Activated naive CD4-positive, alpha-beta T cell treated with anti-CD3 and anti-CD28 coated beads, Interleukin-2, amount 50 U/mL, for 24 hours (primary cell): ENCODE measurements around the gene DOK5.

Source experiments
- H3K27ac Mint-ChIP-seq: one replicate; pipeline ENCODE4 v1.8.0; 2021; ENCODE audit warnings: mild to moderate bottlenecking, mixed read lengths
- H3K27me3 Mint-ChIP-seq: one replicate; pipeline ENCODE4 v1.8.0; 2021; ENCODE audit warnings: mixed read lengths
- H3K36me3 Mint-ChIP-seq: one replicate; pipeline ENCODE4 v1.8.0; 2021; ENCODE audit warnings: mixed read lengths
- H3K4me1 Mint-ChIP-seq: one replicate; pipeline ENCODE4 v1.8.0; 2021; ENCODE audit warnings: mixed read lengths
- H3K4me3 Mint-ChIP-seq: one replicate; pipeline ENCODE4 v1.8.0; 2021; ENCODE audit warnings: mild to moderate bottlenecking, mixed read lengths
- H3K9me3 Mint-ChIP-seq: one replicate; pipeline ENCODE4 v1.8.0; 2021; ENCODE audit warnings: mixed read lengths

Gene DOK5

DNA sequence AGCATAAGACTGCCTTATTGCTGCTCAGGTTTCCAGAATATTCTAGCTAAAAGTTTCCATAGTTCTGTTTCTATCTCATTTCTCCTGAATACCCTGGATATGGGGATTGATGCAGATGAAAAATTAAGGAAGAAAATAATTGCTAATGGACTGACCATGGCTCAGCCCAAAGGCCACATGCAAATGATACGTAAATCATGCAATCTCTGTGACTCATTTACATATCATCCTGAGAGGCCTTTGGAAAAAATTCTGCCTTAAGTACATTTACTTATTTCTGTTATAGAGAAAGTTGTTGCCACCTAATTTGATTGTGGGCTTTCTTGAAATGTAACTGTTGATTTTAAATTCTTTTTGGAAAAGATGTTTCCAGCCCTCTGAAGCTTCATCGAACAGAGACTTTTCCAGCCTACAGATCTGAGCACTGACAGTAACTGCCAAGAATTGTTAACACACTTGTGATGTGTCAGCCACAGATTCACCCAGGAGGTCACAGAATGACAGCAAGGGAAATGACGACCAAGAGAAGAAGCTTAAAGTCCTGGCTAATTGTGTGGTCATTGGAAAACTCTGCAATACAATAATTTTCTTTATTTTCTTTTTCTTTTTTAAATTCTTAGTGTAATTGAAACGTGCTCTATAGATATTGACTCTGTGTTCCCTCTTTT is 174.8 kb downstream of the DOK5 start:
- Mint-ChIP-seq H3K4me3 (no peak overlapping the region), H3K27ac (no peak overlapping the region), H3K36me3 (no peaks in the 10 kb centered on the region), H3K9me3 (peaks cover 3% of the 10 kb centered on the region), H3K27me3 (peaks cover 2% of the 10 kb centered on the region), H3K4me1 (no peaks in the 10 kb centered on the region)

DNA sequence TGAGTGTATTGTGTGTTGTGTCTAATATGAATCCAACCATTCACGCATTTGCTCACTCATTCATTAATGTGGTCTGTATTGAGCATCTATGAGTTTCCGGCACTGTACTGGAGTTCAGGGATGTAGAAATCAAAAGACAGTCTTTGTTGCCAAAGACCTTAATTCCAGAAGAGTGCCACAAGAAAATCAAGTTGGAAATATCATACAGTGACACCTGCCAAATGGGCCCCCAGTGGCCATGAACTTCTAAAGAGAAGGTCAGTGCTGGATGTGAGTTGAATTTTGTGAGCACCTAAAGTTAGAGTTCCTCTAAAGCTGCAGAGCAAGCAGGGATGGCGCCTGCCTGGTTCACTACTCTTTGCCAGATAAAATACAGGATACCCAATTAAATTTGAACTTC is 175.9 kb downstream of the DOK5 start:
- H3K9me3 Mint-ChIP-seq: peaks cover 3% of the 10 kb centered on the region
- H3K27me3 Mint-ChIP-seq: peaks cover 4% of the 10 kb centered on the region
- no peak overlapping the region for H3K4me3 Mint-ChIP-seq
- no peaks in the 10 kb centered on the region for H3K4me1 Mint-ChIP-seq
- no peak overlapping the region for H3K27ac Mint-ChIP-seq
- H3K36me3 Mint-ChIP-seq: no peaks in the 10 kb centered on the region

DNA sequence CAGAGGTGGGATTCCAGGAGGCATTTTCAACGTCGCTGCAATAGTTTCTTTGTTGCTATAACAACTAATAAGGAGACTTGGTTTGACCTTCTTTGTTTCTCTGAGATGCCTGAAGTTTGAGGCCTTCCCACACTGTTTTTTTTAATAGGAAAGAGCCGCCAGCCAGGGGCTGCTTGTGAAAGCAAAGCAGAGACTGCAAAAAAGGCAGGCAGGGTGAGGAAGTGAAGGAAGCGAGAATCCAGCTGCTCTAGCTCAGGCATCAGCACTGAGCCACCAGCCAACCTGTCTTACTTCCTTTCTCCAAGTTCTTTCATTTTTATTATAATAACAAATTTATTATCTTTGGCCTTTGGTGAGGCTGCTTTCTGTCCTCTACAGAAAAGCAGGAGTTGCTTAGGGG is 179.1 kb downstream of the DOK5 start:
- no peaks in the 10 kb centered on the region for H3K4me1 Mint-ChIP-seq
- H3K9me3 Mint-ChIP-seq: peaks cover 3% of the 10 kb centered on the region
- H3K36me3 Mint-ChIP-seq: no peaks in the 10 kb centered on the region

DNA sequence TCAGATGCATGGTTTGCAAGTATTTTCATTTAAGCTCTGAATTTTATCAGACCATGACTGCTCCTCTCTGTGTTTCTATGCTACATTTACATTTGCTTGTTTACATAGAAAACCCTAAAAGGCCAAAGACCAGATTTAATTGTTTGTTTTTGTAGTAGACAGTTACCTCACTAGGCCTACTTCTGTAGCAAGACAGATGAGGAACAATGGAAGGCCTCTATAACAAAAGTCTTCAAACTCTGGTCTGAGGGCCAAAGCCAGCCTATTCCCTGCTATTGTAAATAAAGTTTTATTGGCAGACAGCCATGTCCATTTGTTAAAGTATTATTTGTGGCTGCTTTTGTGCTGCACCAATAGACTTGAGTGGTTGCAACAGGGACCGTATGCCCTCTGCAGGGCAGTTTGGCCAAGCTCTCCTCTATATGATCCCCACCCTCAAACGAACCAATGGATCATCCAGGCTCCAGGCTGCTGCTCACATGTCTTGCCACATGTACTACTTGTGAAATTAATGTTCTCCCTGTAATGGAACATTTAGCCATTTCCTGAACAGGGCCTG is 182.0 kb downstream of the DOK5 start:
- H3K9me3 Mint-ChIP-seq: peaks cover 3% of the 10 kb centered on the region
- peaks cover 9% of the 10 kb centered on the region for H3K27me3 Mint-ChIP-seq
- no peak overlapping the region for H3K4me3 Mint-ChIP-seq
- no peaks in the 10 kb centered on the region for H3K4me1 Mint-ChIP-seq
- H3K36me3 Mint-ChIP-seq: no peaks in the 10 kb centered on the region
- H3K27ac Mint-ChIP-seq: no peak overlapping the region

More for the DNA sequence above, 179.1 kb downstream of the DOK5 start:
- Mint-ChIP-seq H3K27me3 (peaks cover 7% of the 10 kb centered on the region), H3K27ac (no peak overlapping the region), H3K4me3 (no peak overlapping the region)

DNA sequence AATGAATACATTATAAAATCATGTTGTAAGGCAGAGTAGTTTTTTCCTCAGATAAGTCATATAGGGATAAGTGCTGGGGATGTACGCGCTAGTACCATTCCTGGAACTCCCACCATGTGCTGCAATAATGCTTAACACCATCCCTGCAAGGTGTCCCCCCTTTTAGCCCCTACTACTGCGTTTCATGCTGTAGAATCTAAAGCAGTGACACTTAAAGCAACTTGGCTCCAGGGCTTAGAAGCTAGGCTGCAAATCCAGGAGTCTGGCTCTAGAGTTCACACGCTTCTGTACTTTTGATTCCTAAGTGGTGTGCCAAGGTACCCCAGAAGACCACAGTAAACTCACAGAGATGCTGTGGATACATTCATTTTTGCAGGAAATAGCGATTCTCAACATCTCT is 183.1 kb downstream of the DOK5 start:
- H3K9me3 Mint-ChIP-seq: peaks cover 3% of the 10 kb centered on the region
- H3K27ac Mint-ChIP-seq: no peak overlapping the region
- H3K27me3 Mint-ChIP-seq: peaks cover 10% of the 10 kb centered on the region
- no peak overlapping the region for H3K4me3 Mint-ChIP-seq
- no peaks in the 10 kb centered on the region for H3K4me1 Mint-ChIP-seq
- no peaks in the 10 kb centered on the region for H3K36me3 Mint-ChIP-seq

DNA sequence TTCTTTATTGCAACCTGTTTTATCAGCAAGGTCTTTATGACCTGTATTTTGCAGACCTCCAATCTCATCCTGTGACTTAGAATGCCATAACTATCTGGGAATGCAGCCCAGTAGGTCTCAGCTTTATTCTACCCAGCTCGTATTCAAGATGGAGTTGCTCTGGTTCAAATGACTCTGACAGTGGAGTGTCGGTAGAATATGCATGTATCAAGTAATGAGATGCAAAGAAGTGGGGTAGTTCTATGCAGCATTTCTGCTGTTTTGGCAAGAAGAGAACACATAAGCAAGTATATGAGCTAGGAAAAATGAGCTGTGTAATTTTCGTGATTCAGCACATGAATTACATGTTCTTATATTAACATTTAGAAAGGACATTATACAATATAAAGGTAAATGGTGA is 185.9 kb downstream of the DOK5 start:
- H3K36me3 Mint-ChIP-seq: no peaks in the 10 kb centered on the region
- H3K4me3 Mint-ChIP-seq: no peak overlapping the region
- no peaks in the 10 kb centered on the region for H3K9me3 Mint-ChIP-seq
- peaks cover 15% of the 10 kb centered on the region for H3K27me3 Mint-ChIP-seq
- H3K27ac Mint-ChIP-seq: no peak overlapping the region
- no peaks in the 10 kb centered on the region for H3K4me1 Mint-ChIP-seq

DNA sequence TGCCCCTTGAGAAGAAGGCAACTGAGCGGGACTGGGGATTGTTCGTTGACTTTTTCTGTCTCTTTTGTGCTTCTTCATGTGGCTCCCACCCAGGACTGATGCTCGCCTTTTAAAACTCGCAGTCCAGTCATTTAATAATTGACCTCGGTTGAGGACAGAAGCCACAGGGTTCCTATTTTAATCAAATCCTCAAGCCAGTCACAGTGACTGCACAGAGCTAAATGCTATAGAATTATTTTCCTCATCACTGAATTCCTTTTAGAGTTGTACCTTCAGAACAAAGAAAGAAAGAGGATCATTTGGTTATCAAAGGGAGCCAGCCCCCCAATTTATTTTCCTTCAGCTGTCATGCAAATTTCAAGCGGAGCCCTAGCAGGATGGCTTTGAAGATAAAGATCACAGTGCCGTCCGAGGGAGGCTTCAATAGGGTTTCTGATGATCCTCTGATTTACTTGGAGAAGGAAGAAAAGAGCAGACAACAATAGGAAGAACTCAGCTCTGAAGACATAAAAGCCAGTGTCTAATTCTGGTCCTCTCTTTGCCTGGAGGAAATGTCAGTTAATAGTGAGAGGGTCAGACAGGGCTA is 186.6 kb downstream of the DOK5 start:
- H3K36me3 Mint-ChIP-seq: no peaks in the 10 kb centered on the region
- no peak overlapping the region for H3K27ac Mint-ChIP-seq
- no peak overlapping the region for H3K4me3 Mint-ChIP-seq
- no peaks in the 10 kb centered on the region for H3K9me3 Mint-ChIP-seq
- no peaks in the 10 kb centered on the region for H3K4me1 Mint-ChIP-seq
- H3K27me3 Mint-ChIP-seq: peaks cover 15% of the 10 kb centered on the region

DNA sequence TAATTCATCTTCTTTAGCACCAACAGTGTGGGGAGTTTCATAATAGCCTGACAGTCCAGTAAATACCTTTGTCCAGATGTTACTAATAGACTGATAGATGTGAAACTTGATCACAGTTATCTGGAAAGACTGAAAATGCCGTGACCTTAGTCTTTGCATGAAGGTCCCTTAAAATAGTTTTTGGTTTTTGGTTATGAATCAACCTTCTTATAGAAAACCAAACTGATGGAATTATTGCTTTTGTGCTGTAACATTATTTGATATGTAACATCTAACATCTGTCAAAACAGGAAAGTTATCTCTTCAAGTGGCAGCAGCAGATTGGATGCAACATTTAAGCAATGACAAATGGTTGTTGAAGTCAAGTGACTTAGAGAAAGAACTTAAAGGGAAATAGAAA is 190.4 kb downstream of the DOK5 start:
- Mint-ChIP-seq H3K4me3 (no peak overlapping the region), H3K36me3 (no peaks in the 10 kb centered on the region), H3K9me3 (no peaks in the 10 kb centered on the region), H3K27me3 (peaks cover 21% of the 10 kb centered on the region), H3K27ac (no peak overlapping the region), H3K4me1 (peaks cover 5% of the 10 kb centered on the region)

DNA sequence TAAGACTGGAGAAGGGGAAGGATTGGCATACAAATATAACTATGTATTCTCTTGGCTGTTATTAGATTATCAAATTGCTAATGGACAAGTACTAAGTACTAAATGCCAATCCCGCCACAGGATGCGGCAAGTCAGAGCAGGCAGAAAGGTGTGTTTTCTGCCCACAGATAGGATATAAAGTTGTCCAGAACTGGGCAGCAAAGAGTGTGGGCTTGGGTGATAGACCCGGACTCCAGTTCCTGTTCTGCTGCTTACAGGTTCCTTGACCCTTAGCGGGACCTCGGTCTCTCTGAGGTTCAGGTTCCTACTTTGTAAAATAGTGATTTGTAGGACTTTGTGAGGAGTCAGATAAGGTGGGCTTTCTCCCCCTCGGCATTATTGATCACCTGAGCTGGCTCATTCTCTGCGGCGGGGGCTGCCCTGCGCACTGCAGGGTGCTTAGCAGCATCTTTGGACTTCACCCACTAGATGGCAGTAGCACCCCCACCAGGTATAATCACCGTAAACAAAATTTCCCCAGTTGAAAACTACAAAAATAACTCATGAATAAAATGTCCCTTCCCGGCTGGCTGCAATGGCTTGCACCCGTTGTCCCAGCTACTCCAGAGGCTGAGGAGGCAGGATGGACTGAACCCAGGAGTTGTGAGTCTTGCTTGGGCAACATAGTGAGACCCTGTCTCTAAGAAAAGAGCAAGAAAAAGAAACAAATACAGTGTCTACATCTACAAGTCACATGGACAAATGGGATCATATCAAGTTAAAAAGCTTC is 193.1 kb downstream of the DOK5 start:
- no peaks in the 10 kb centered on the region for H3K36me3 Mint-ChIP-seq
- H3K4me3 Mint-ChIP-seq: no peak overlapping the region
- peaks cover 5% of the 10 kb centered on the region for H3K4me1 Mint-ChIP-seq
- H3K27me3 Mint-ChIP-seq: peaks cover 17% of the 10 kb centered on the region
- H3K9me3 Mint-ChIP-seq: no peaks in the 10 kb centered on the region
- H3K27ac Mint-ChIP-seq: no peak overlapping the region

DNA sequence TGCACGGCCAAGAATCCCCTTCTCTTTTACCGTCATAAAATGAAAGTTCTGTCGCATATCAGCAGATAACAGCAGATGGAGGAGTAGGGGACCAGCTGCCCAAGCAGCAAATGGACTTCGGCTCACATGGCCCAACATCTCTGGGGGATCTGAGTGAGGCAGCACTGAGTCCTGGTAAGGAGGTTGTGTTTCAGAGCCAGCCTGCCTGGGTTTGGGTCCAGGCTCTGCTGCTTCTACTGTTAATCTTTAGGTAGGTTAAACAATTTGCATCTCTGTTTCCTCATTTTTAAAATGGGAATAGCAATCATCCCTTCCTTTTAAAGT is 193.6 kb downstream of the DOK5 start:
- Mint-ChIP-seq H3K27me3 (peaks cover 18% of the 10 kb centered on the region), H3K9me3 (no peaks in the 10 kb centered on the region), H3K36me3 (no peaks in the 10 kb centered on the region), H3K4me1 (peaks cover 5% of the 10 kb centered on the region), H3K27ac (no peak overlapping the region), H3K4me3 (no peak overlapping the region)

DNA sequence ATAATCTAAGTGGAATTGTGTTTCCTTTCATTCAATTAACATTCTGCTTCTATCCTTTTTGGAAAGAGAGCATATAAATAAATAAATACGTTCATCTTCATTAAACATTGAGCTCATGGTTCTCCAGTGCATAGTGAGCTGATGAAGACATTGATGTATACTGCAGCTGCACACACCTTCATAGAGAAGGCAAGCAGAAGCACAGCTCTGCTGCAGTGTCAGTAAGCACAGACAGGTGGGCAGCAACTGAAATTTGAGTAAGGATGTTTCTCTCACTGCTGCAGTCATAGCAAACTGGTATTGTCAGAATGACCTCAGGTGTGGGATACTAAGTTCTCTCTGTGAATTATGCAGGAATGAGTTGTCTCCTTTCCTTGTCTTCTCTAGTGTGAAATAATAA is 202.9 kb downstream of the DOK5 start:
- H3K36me3 Mint-ChIP-seq: no peaks in the 10 kb centered on the region
- H3K4me1 Mint-ChIP-seq: no peaks in the 10 kb centered on the region
- H3K27ac Mint-ChIP-seq: no peak overlapping the region
- peaks cover 25% of the 10 kb centered on the region for H3K27me3 Mint-ChIP-seq
- H3K9me3 Mint-ChIP-seq: no peaks in the 10 kb centered on the region
- H3K4me3 Mint-ChIP-seq: no peak overlapping the region

DNA sequence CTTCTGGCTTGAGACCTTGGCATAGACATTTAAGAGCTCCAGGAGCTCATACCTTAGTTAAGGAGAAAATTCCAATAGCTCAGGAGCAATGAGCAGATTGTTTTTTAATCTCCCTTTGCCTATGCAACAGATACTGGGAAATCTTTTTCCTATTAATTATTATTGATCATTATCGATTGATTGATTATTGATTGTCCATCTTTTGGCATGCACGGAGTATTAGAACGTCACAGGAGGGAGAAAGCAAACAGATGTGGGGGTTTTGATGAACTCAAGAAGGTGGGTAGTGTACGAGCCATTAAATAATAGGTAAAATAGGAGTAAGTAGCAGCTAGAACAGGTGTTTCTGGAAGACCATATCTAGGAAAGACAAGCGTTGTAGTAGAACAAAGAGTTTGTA is 205.0 kb downstream of the DOK5 start:
- H3K4me3 Mint-ChIP-seq: no peak overlapping the region
- no peaks in the 10 kb centered on the region for H3K36me3 Mint-ChIP-seq
- H3K27me3 Mint-ChIP-seq: peaks cover 35% of the 10 kb centered on the region
- H3K4me1 Mint-ChIP-seq: no peaks in the 10 kb centered on the region
- no peak overlapping the region for H3K27ac Mint-ChIP-seq
- no peaks in the 10 kb centered on the region for H3K9me3 Mint-ChIP-seq

DNA sequence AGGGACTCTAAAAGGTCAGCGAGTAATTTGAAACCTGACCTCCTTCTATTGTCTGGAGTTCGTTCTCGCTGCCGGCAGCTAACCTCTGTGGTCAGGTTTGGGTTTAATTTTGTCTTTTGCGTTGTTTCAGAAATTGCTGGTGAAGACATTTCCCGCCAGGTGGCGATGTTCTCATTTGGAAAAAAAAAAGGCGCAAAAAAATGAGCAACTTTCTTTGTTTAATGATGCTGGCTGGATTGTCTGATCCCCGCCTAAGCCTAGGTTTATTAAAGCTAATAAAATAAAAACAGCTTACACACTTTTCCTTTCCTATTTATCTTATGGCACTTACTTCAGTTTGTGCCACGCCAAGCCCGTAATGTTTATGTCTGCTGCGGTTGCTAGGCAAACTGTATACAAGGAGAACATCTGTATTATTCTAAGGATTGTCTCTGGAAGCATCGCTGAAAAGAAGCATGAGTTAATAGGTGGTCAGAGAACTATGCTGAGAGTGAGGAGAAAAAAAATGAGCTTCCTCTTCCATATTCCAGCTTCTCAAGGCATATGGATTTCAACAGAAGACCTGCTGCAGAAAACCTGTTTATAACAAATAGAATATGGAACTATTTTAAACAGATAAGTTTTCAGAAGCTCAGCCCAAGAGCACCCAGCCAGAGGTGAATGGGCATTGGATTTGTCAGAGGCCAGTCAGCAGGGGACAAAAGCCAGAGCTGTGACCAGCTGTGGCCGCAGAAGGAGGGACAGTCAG is 205.7 kb downstream of the DOK5 start:
- H3K4me3 Mint-ChIP-seq: no peak overlapping the region
- H3K36me3 Mint-ChIP-seq: no peaks in the 10 kb centered on the region
- no peaks in the 10 kb centered on the region for H3K4me1 Mint-ChIP-seq
- H3K27ac Mint-ChIP-seq: no peak overlapping the region
- no peaks in the 10 kb centered on the region for H3K9me3 Mint-ChIP-seq
- peaks cover 35% of the 10 kb centered on the region for H3K27me3 Mint-ChIP-seq

DNA sequence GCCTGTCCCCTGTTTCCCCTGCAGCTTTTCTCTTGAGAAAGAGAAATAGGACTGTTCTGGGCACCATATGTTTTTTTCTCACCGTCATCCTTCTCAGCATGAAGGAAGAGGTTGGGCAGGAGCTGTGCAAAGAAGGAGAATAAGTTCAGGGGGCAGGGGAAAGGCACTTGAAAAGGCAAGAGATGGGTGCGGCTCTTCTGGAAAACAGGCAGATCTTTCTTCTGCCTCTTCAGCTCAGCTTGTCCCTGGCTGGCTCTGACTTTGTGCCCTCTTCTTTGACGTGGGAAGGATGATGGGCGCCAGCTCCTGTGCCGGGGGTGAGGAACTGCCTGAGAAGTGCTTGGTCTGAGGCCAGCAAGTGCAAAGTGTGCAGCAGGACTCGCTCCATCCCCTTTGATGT is 206.5 kb downstream of the DOK5 start:
- Mint-ChIP-seq H3K27ac (no peak overlapping the region), H3K27me3 (peaks cover 35% of the 10 kb centered on the region), H3K9me3 (no peaks in the 10 kb centered on the region), H3K4me1 (no peaks in the 10 kb centered on the region), H3K4me3 (no peak overlapping the region), H3K36me3 (no peaks in the 10 kb centered on the region)

DNA sequence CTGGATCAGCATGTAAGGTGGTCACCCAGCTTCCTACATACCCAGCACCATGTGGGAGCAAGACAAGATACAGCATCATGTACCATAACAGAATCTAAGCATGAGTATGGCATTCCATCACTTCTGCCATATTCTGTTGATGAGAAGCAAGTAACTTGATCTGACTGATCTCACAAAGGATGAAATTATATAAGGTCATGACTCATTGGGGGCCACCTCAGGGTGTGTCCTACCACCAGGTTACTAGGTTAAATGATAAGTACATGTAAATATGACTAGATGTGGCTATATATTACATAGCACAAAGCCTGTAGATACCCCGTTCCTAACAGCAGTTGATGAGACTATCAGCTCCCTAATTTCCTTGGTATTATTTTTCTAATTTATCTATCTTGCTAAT is 213.1 kb downstream of the DOK5 start:
- Mint-ChIP-seq H3K4me1 (no peaks in the 10 kb centered on the region), H3K9me3 (no peaks in the 10 kb centered on the region), H3K27me3 (peaks cover 14% of the 10 kb centered on the region), H3K36me3 (no peaks in the 10 kb centered on the region), H3K4me3 (no peak overlapping the region), H3K27ac (no peak overlapping the region)

DNA sequence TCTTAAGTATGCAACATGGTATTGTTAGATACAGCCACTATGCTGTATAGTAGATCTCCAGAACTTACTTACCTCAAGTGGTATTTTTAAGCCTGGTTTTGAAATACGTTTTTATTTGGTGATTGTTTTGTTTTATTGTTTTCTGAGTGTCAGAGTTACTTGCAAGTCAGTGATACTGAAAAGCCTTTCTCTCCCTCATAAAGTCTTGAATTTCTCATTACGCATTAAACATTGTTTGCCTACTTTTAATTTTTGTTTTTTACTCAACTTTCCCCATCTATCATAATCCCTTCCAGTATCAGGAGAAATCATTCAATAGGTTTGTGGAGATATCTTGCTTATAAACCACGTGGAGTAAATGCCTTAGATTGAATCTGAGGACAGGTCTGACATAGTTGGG is 214.9 kb downstream of the DOK5 start:
- no peaks in the 10 kb centered on the region for H3K4me1 Mint-ChIP-seq
- H3K4me3 Mint-ChIP-seq: no peak overlapping the region
- H3K9me3 Mint-ChIP-seq: no peaks in the 10 kb centered on the region
- no peaks in the 10 kb centered on the region for H3K36me3 Mint-ChIP-seq
- no peak overlapping the region for H3K27ac Mint-ChIP-seq
- H3K27me3 Mint-ChIP-seq: peaks cover 3% of the 10 kb centered on the region
